Measurements from ENCODE around the gene RNF26. TPM values are rescaled to one million over a fixed set of nuclear protein-coding genes. Genes with fewer than 3 reads are reported as not detected.

RNF26 gene
- total RNA-seq, 1 experiment from 2014 or later = 92.7 TPM

DNA sequence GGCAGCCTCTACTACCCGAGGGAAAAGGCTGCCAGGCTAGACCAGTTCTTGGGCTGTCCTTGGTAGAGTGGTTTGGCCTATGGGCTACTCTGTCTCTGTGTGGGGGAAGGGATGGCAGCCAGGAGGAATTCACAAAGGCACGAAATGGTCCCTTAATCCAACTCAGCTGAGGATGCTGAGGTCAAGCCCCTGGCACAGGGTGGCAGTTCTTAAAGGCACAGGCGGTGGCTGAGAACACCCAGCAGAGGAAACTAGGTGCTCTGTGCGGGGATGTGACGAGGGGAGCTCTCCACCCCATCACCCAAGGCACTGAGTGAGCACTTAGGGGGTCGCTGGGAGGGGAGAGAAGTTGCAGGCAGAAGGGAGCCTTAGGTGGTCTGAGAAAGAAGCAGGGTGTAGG, 12.3 kb downstream of the RNF26 start, which contains the start of gene MFRP:
MFRP (minus strand) TSS at position 101 of the 400 bp plus-strand sequence. CDS start 192 bp downstream, outside the sequence.
- Histone ChIP-seq H3K4me3 (ENCODE audit: low read depth, low read length) (no peak within 1 kb of the TSS), H3K9me3 (no peaks in the 10 kb centered on the region), H3K4me1 (no peaks in the 10 kb centered on the region; the same call in 1 of the 2 replicates), H3K27me3 (replicated peaks; ENCODE audit: control insufficient read depth, insufficient read depth, low read length) (no peaks in the 10 kb centered on the region), H3K36me3 (ENCODE audit: control insufficient read depth, insufficient read depth, low read length) (no peaks in the 10 kb centered on the region)
- no peak within 1 kb of the TSS for H3K4me3 Mint-ChIP-seq (ENCODE audit: unreplicated experiment)
- ChIA-PET CTCF (interaction anchor here (2.5 kb wide), 1 partner anchor 9 kb away, joined by 14 read pairs; no protein-coding TSS in a partner anchor), POLR2A (interaction anchor here (1.4 kb wide), 1 partner anchor 15 kb away, joined by 10 read pairs; no protein-coding TSS in a partner anchor)
- H3K27me3 Mint-ChIP-seq (ENCODE audit: insufficient read depth, unreplicated experiment) = peaks cover 3% of the 10 kb centered on the region
- H3K4me1 Mint-ChIP-seq (ENCODE audit: low read depth, unreplicated experiment) = no peaks in the 10 kb centered on the region
- intact Hi-C loops (cut with micrococcal nuclease; ENCODE audit: unreplicated experiment) = no loop called here
- TF ChIP-seq, protein P1, sequence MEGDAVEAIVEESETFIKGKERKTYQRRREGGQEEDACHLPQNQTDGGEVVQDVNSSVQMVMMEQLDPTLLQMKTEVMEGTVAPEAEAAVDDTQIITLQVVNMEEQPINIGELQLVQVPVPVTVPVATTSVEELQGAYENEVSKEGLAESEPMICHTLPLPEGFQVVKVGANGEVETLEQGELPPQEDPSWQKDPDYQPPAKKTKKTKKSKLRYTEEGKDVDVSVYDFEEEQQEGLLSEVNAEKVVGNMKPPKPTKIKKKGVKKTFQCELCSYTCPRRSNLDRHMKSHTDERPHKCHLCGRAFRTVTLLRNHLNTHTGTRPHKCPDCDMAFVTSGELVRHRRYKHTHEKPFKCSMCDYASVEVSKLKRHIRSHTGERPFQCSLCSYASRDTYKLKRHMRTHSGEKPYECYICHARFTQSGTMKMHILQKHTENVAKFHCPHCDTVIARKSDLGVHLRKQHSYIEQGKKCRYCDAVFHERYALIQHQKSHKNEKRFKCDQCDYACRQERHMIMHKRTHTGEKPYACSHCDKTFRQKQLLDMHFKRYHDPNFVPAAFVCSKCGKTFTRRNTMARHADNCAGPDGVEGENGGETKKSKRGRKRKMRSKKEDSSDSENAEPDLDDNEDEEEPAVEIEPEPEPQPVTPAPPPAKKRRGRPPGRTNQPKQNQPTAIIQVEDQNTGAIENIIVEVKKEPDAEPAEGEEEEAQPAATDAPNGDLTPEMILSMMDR (IDR thresholded peaks at IDR 0.05; ENCODE audit: insufficient read depth in 1 of 2, low read depth in 1 of 2, low read length in 1 of 2, severe bottlenecking in 1 of 2, unreplicated experiment in 1 of 2) = no peak
- DNase-seq = no peak
- H3K27ac Mint-ChIP-seq (ENCODE audit: unreplicated experiment) = no peak within 1 kb of the TSS
- no TSS peak for BruUV-seq (replicated peaks)
- no peaks in the 10 kb centered on the region for H3K36me3 Mint-ChIP-seq (ENCODE audit: insufficient read depth, unreplicated experiment)
- H3K9me3 Mint-ChIP-seq (ENCODE audit: unreplicated experiment) = no peaks in the 10 kb centered on the region

DNA sequence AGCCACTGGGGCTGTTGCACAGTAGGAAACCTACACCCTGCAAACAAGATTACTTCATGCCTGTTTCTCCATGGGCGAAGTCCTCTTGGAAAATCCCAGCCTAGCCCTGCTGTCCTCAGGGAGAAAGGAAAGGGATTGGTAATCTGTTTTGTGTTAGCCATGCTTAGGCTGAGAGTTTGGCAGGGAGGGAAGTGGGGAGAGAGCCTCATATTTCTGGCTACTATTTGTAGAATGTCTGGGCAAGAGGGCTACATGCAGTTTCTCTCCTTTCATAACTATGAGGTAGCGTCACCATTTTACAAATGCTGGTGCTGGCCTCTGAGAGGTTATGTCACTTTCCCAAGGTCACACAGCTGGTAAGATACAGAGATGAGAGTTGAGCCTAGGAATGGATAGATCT, 12.9 kb downstream of the RNF26 start:
- Mint-ChIP-seq H3K4me1 (ENCODE audit: low read depth, unreplicated experiment) (no peaks in the 10 kb centered on the region), H3K9me3 (ENCODE audit: unreplicated experiment) (no peaks in the 10 kb centered on the region), H3K4me3 (ENCODE audit: unreplicated experiment) (no peak overlapping the region), H3K27me3 (ENCODE audit: insufficient read depth, unreplicated experiment) (peaks cover 3% of the 10 kb centered on the region), H3K27ac (ENCODE audit: unreplicated experiment) (no peak overlapping the region), H3K36me3 (ENCODE audit: insufficient read depth, unreplicated experiment) (no peaks in the 10 kb centered on the region)
- Histone ChIP-seq H3K9me3 (no peaks in the 10 kb centered on the region), H3K36me3 (ENCODE audit: control insufficient read depth, insufficient read depth, low read length) (no peaks in the 10 kb centered on the region), H3K4me1 (no peaks in the 10 kb centered on the region; the same call in 1 of the 2 replicates), H3K27me3 (replicated peaks; ENCODE audit: control insufficient read depth, insufficient read depth, low read length) (no peaks in the 10 kb centered on the region), H3K4me3 (ENCODE audit: low read depth, low read length) (no peak overlapping the region)
- ChIA-PET CTCF (interaction anchor here (0.8 to 2.5 kb wide), 3 partner anchors 7 to 14 kb away, joined by 6 to 14 read pairs (median 8); no protein-coding TSS in a partner anchor), POLR2A (interaction anchor here (0.5 to 1.4 kb wide), 2 partner anchors 10 to 14 kb away, joined by 3 to 10 read pairs; no protein-coding TSS in a partner anchor)
- TF ChIP-seq, protein P1 (IDR thresholded peaks at IDR 0.05; ENCODE audit: insufficient read depth in 1 of 2, low read depth in 1 of 2, low read length in 1 of 2, severe bottlenecking in 1 of 2, unreplicated experiment in 1 of 2) = no peak
- intact Hi-C loops (cut with micrococcal nuclease; ENCODE audit: unreplicated experiment) = no loop called here
- no TSS peak for BruUV-seq (replicated peaks)
- no peak for DNase-seq

DNA sequence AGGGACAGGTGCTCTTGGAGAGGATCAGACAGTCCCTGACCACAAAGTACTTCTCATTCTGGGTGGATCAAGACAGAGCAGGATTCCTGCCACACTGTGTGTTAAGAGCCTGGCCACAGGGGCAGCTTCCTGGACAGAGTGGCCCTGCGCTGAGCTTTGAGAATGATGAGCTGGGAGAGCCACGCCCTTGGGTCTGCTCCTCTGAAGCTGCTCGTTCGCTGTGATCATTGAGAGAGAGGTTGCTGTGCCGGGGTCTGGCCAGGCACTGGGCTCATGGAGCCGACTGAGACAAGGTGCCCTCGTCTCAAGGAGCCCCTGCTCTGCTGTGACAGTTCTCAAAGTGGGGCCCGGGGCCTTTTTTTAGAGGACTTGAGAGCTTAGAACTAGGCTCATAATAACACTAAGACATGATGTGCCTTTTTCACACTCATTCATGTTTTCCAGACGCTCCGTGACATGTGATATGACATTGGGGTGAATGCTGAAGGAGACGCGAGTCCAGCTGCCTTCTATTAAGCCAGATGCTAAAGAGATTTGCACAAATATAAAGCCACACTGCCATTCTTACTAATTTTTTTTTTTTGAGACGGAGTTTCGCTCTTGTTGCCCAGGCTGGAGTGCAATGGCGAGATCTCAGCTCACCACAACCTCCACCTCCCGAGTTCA, 13.7 kb downstream of the RNF26 start:
- ChIA-PET POLR2A (interaction anchor here (0.5 to 1.4 kb wide), 2 partner anchors 11 to 13 kb away, joined by 3 to 10 read pairs; no protein-coding TSS in a partner anchor), CTCF (interaction anchor here (0.8 to 2.5 kb wide), 5 partner anchors 8 to 26 kb away, joined by 3 to 14 read pairs (median 6); no protein-coding TSS in a partner anchor)
- H3K36me3 ChIP-seq (ENCODE audit: control insufficient read depth, insufficient read depth, low read length) = no peaks in the 10 kb centered on the region
- intact Hi-C loops (cut with micrococcal nuclease; ENCODE audit: unreplicated experiment) = no loop called here
- TF ChIP-seq, protein P1 (IDR thresholded peaks at IDR 0.05; ENCODE audit: insufficient read depth in 1 of 2, low read depth in 1 of 2, low read length in 1 of 2, severe bottlenecking in 1 of 2, unreplicated experiment in 1 of 2) = no peak
- H3K4me3 Mint-ChIP-seq (ENCODE audit: unreplicated experiment) = no peak overlapping the region
- no TSS peak for BruUV-seq (replicated peaks)
- no peak for DNase-seq
- peaks cover 3% of the 10 kb centered on the region for H3K27me3 Mint-ChIP-seq (ENCODE audit: insufficient read depth, unreplicated experiment)
- no peaks in the 10 kb centered on the region for H3K27me3 ChIP-seq (replicated peaks; ENCODE audit: control insufficient read depth, insufficient read depth, low read length)
- peaks cover 6% of the 10 kb centered on the region for H3K4me1 Mint-ChIP-seq (ENCODE audit: low read depth, unreplicated experiment)
- H3K27ac Mint-ChIP-seq (ENCODE audit: unreplicated experiment) = no peak overlapping the region
- no peak overlapping the region for H3K4me3 ChIP-seq (ENCODE audit: low read depth, low read length)
- H3K36me3 Mint-ChIP-seq (ENCODE audit: insufficient read depth, unreplicated experiment) = no peaks in the 10 kb centered on the region
- H3K4me1 ChIP-seq = peaks cover 4% of the 10 kb centered on the region; the same call in 1 of the 2 replicates
- no peaks in the 10 kb centered on the region for H3K9me3 Mint-ChIP-seq (ENCODE audit: unreplicated experiment)
- no peaks in the 10 kb centered on the region for H3K9me3 ChIP-seq

Measured in Caco-2 (cell line).